ENCODE measurements around the gene KLF13.

GRCh38 chr15:31305796-31306425 is 20.7 kb upstream of the KLF13 start:
- no peak for TF ChIP-seq CTCF (IDR thresholded peaks at IDR 0.05; ENCODE audit: insufficient read depth, low read depth, low read length)
- no peak for TF ChIP-seq EZH2 (IDR thresholded peaks at IDR 0.05; ENCODE audit: insufficient read depth, low read length)

Data from astrocyte (in vitro differentiated cells and primary cell).